Activated CD4-positive, alpha-beta T cell treated with anti-CD3 and anti-CD28 coated beads for 48 hours (primary cell): ENCODE data around the gene RCHY1.
"Not testable (repeated sequence)": the region's sequence is repeated elsewhere in the genome, so short reads cannot be mapped to it uniquely, and the experiment has no call there.

ENCODE experiments used
- DNase-seq: peaks from one replicate; pipeline ENCODE4 v3.0.0-alpha.2; 2020

The RCHY1 gene

GRCh38 chr4:75514949-75515612, 878 bp upstream of the RCHY1 start:
- peak; percentile 14 for DNase-seq

- DNase-seq: no peak
These were observed 575 bp downstream of the RCHY1 start for GRCh38 chr4:75513526-75514130.

- DNase-seq: no peak
These were observed 1.6 kb downstream of the RCHY1 start for GRCh38 chr4:75512386-75513211.

- no peak for DNase-seq
These were observed 2.4 kb downstream of the RCHY1 start for GRCh38 chr4:75511841-75512240.

GRCh38 chr4:75509592-75509991, 4.6 kb downstream of the RCHY1 start:
- DNase-seq: not testable (repeated sequence)

- DNase-seq: no peak
These were observed 8.6 kb downstream of the RCHY1 start for GRCh38 chr4:75505630-75506029.

DNA sequence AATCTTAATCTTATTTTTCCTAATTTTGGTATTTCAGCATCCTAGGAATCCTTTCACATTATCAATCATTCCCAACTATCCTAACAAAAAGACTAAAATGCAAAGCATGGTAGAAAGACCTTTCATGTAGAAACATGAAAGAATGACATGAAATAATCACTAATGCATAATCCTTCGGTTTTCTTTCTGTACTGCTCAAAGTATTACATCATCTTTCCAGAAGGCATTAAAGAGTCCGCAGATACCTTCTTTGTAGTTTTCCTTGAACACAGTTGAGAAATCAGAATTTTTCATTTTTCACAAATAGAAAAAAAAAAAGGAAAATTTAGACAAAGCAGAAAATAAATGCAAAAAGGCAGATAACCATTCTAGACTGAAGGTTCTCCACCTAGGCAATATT, 11.5 kb downstream of the RCHY1 start:
- no peak for DNase-seq

DNA sequence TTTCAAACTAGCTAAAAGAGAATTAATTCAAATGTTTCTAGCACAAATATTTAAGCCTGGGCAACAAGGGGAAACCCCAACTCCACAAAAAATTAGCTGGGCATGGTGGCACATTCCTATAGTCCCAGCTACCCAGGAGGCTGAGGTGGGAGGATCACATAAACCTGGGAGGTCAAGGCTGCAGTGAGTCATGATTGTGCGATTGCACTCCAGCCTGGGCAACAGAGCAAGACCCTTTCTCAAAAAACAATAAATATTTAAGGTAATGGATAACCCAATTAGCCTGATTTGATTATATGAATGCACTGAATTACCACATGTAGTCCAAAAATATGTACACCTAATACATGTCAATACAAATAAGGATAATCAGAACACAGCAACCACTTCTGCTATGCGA, 14.3 kb downstream of the RCHY1 start:
- DNase-seq: no peak

- no peak for DNase-seq
These were observed 16.2 kb downstream of the RCHY1 start for GRCh38 chr4:75498041-75498440.

- no peak for DNase-seq
These were observed 17.1 kb downstream of the RCHY1 start for GRCh38 chr4:75497133-75497532.

DNA sequence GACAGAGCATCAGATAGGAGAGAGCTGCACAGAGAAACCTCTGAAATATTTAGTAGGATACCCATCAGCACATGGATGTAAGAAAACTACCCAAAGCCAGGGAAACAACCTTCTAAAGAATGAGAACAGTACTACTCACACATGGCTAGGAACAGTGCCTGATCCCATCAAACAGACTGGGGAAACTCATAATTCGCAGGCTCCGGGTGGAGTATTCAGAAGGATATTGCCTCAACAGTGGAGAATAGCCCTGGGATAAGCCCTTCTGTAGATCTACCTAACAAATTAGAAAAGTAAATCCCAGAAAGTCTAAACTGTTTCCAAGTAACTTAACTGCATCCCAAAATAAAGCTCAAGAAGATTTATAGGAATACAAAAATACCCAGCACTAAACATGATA, 17.8 kb downstream of the RCHY1 start:
- no peak for DNase-seq

GRCh38 chr4:75495476-75495875, 18.7 kb downstream of the RCHY1 start:
- DNase-seq: no peak

- no peak for DNase-seq
These were observed 19.6 kb downstream of the RCHY1 start for GRCh38 chr4:75494563-75494962.

- DNase-seq: no peak
These were observed 24.0 kb downstream of the RCHY1 start for GRCh38 chr4:75490155-75490554.

DNA sequence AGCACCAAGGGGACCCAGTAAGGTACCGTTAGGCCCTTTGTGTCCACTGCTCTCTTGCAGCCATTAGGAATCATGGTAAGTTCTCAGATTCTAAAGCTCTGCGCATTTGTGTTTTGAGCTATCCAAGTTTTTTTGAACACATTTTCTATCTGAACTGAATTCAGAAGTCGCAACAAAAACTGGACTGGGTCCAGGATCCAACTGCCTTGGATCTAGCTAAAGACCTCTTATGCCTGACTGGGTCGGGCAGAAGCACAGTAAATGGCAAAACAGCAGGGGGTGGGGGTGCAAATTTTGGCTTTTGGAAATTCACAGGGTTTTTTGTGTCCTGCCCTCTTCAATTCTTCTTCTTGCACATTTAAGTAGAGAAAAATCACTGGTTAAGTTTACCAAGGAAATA, 30.0 kb downstream of the RCHY1 start:
- no peak for DNase-seq

- DNase-seq: no peak
These were observed 37.0 kb downstream of the RCHY1 start for GRCh38 chr4:75477201-75477600.

GRCh38 chr4:75470738-75471137, 43.5 kb downstream of the RCHY1 start:
- no peak for DNase-seq

DNA sequence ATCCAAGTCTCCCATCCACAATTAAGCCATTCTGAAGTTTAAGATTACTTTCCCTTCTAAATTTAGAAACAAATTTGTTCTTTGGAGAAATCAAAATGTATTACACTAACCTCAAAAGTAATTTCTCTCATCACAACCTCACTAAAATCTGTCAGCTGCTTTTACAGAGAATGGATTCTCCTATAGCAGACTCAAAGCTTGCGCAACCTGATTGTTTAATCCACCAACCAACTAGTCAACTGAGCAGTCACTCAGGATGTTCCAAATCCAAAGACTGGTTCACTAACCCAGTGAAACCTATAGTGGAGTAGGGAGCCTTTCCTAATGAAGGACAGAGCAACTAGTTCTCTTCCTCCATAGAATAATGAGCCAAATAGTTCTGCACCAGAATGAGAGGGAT, 44.3 kb downstream of the RCHY1 start:
- no peak for DNase-seq

DNA sequence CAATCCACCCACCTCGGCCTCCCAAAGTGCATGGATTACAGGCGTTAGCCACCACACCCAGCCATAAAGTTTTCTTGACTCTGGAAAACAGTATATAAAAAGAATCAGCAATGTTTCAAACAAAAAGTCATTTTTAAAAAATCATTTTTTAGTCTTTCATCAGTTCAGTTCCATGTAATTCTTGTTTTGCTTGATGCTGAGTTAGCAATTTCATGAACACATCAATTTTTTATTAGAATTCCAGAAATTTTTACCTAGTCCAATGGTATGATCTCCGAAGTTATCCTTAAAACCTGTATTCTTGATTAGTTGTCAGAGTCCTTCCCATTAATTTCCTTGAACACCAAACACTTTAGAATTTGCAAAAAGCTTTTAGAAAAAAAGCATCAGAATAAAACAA, 56.8 kb downstream of the RCHY1 start:
- no peak for DNase-seq

- DNase-seq: no peak
These were observed 80.1 kb downstream of the RCHY1 start for GRCh38 chr4:75434105-75434504.

- no peak for DNase-seq
These were observed 81.5 kb downstream of the RCHY1 start for GRCh38 chr4:75432683-75433082.

- no peak for DNase-seq
These were observed 85.0 kb downstream of the RCHY1 start for GRCh38 chr4:75429208-75429607.
